ENCODE measurements around the gene HOXA7. TPM values are rescaled to one million over a fixed set of nuclear protein-coding genes. Genes with fewer than 3 reads are reported as not detected.

Gene HOXA7
- total RNA-seq, 1 experiment from 2014 or later = not detected

GRCh38 chr7:27141923-27142579, 14.4 kb downstream of the HOXA7 start:
- no peaks in the 10 kb centered on the region; the same call in 1 of the 2 replicates for H3F3A ChIP-seq (ENCODE audit: insufficient read depth, low read depth)

GRCh38 chr7:27141137-27141922, 15.1 kb downstream of the HOXA7 start:
- Histone ChIP-seq H3K27ac (no peak overlapping the region), H3K9me3 (ENCODE audit: insufficient read depth, low read depth) (no peaks in the 10 kb centered on the region), H3K9me2 (ENCODE audit: insufficient read depth) (no peaks in the 10 kb centered on the region), H3K36me3 (ENCODE audit: low read depth) (no peaks in the 10 kb centered on the region), H3K4me3 (no peak overlapping the region), H3K4me2 (no peak overlapping the region), H2AFZ (no peak overlapping the region), H3K4me1 (replicated peaks; ENCODE audit: insufficient read depth) (peaks cover 11% of the 10 kb centered on the region), H3K79me2 (ENCODE audit: low read depth) (no peaks in the 10 kb centered on the region), H3K27me3 (ENCODE audit: insufficient read depth, low read depth) (no peaks in the 10 kb centered on the region), H3F3A (ENCODE audit: insufficient read depth, low read depth) (no peaks in the 10 kb centered on the region; the same call in 1 of the 2 replicates), H4K20me1 (ENCODE audit: insufficient read depth) (no peaks in the 10 kb centered on the region)
- intact Hi-C loops (cut with micrococcal nuclease; ENCODE audit: unreplicated experiment) = no loop called here
- BruUV-seq (replicated peaks) = no TSS peak
- CTCF ChIA-PET = no interaction called here
- TF ChIP-seq CTCF (conservative IDR thresholded peaks at IDR 0.05) (no peak), EZH2 (IDR thresholded peaks at IDR 0.05; ENCODE audit: low read depth) (no peak)
- POLR2A ChIA-PET (ENCODE audit: unreplicated experiment) = no interaction called here
- DNase-seq = no peak

More at GRCh38 chr7:27141923-27142579, 14.4 kb downstream of the HOXA7 start:
- Histone ChIP-seq H3K9me2 (ENCODE audit: insufficient read depth) (no peaks in the 10 kb centered on the region), H3K4me1 (replicated peaks; ENCODE audit: insufficient read depth) (peaks cover 4% of the 10 kb centered on the region), H3K36me3 (ENCODE audit: low read depth) (no peaks in the 10 kb centered on the region), H3K27me3 (ENCODE audit: insufficient read depth, low read depth) (no peaks in the 10 kb centered on the region), H3K4me3 (no peak overlapping the region), H2AFZ (no peak overlapping the region), H3K27ac (no peak overlapping the region), H3K79me2 (ENCODE audit: low read depth) (no peaks in the 10 kb centered on the region), H3K9me3 (ENCODE audit: insufficient read depth, low read depth) (no peaks in the 10 kb centered on the region), H4K20me1 (ENCODE audit: insufficient read depth) (no peaks in the 10 kb centered on the region), H3K4me2 (no peak overlapping the region)
- DNase-seq = no peak
- CTCF ChIA-PET = interaction anchor here (0.6 kb wide), 1 partner anchor 291 kb away, joined by 4 read pairs; no protein-coding TSS in a partner anchor
- POLR2A ChIA-PET (ENCODE audit: unreplicated experiment) = no interaction called here
- TF ChIP-seq CTCF (conservative IDR thresholded peaks at IDR 0.05) (no peak), EZH2 (IDR thresholded peaks at IDR 0.05; ENCODE audit: low read depth) (no peak)
- intact Hi-C loops (cut with micrococcal nuclease; ENCODE audit: unreplicated experiment) = no loop called here
- BruUV-seq (replicated peaks) = no TSS peak

DNA sequence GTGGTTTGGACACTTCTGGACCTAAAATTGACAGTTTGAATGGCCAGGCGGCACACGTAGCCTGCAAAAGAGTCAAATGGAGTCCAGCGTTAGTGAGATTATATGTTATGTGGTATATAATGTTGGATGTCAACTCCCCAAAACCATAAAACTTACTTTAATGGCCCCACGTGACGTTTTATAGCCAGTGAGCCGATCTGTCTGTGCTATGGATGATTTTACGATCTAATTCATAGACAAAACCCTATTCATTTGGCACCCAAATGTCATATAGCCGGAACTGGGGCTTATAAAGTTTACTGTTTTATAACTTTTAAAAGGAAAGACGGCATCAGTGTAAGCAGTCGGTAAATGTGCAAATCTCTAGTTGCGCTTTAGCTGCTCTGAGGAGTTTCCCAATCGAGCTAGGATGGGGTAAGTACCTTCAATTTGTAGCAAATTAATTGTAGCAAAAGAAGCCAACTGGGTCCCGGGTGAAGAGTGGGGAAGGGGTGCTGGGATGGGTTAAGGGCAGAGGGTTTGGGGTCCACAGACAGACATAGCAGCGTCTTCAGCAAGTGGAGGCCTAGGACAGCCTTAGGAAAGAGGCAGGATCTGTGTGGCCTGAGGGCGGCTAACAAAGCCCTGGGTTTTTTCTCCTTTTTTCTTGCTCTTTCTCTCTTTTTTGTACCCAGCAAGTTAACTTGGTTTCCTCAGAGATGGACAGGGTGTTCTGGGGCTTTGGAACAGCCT, 16.2 kb downstream of the HOXA7 start:
- Histone ChIP-seq H3F3A (ENCODE audit: insufficient read depth, low read depth) (peaks cover 10% of the 10 kb centered on the region), H3K27ac (no peak overlapping the region), H3K36me3 (ENCODE audit: low read depth) (no peaks in the 10 kb centered on the region), H3K4me2 (no peak overlapping the region), H3K79me2 (ENCODE audit: low read depth) (no peaks in the 10 kb centered on the region), H2AFZ (no peak overlapping the region), H3K9me2 (ENCODE audit: insufficient read depth) (no peaks in the 10 kb centered on the region), H3K27me3 (ENCODE audit: insufficient read depth, low read depth) (no peaks in the 10 kb centered on the region), H4K20me1 (ENCODE audit: insufficient read depth) (no peaks in the 10 kb centered on the region), H3K9me3 (ENCODE audit: insufficient read depth, low read depth) (no peaks in the 10 kb centered on the region), H3K4me1 (replicated peaks; ENCODE audit: insufficient read depth) (peaks cover 21% of the 10 kb centered on the region), H3K4me3 (no peak overlapping the region)
- ChIA-PET CTCF (no interaction called here), POLR2A (ENCODE audit: unreplicated experiment) (no interaction called here)
- BruUV-seq (replicated peaks) = no TSS peak
- intact Hi-C loops (cut with micrococcal nuclease; ENCODE audit: unreplicated experiment) = no loop called here
- TF ChIP-seq CTCF (conservative IDR thresholded peaks at IDR 0.05) (no peak), EZH2 (IDR thresholded peaks at IDR 0.05; ENCODE audit: low read depth) (no peak)
- DNase-seq = no peak
